ENCODE results near the gene COQ9. TPM values are rescaled to one million over a fixed set of nuclear protein-coding genes. Genes with fewer than 3 reads are reported as not detected.
"Not testable (repeated sequence)": the region's sequence is repeated elsewhere in the genome, so short reads cannot be mapped to it uniquely, and the experiment has no call there.

The COQ9 gene
- total RNA-seq, 1 donor from 2014 or later: 31.2 TPM

- DNase-seq (ENCODE audit: low spot score) (no peak), ATAC-seq (no peak)
- intact Hi-C loops (cut with DNase I): loop anchor here (2.0 kb wide), 1 partner anchor 94 kb away; no protein-coding TSS in a partner anchor
These were observed 24.1 kb upstream of the COQ9 start for GRCh38 chr16:57423152-57423551.

- ATAC-seq: no peak
- intact Hi-C loops (cut with DNase I): no loop called here
- no peak for DNase-seq (ENCODE audit: low spot score)
These were observed 22.7 kb upstream of the COQ9 start for GRCh38 chr16:57424583-57424982.

- ATAC-seq: no peak
- intact Hi-C loops (cut with DNase I): no loop called here
- no peak for DNase-seq (ENCODE audit: low spot score)
These were observed 20.9 kb upstream of the COQ9 start for GRCh38 chr16:57426356-57426755.

- ATAC-seq (no peak), DNase-seq (ENCODE audit: low spot score) (no peak)
- intact Hi-C loops (cut with DNase I): no loop called here
These were observed 20.0 kb upstream of the COQ9 start for GRCh38 chr16:57427307-57427706.

GRCh38 chr16:57427824-57428223 lies 19.5 kb upstream of the COQ9 start:
- DNase-seq (ENCODE audit: low spot score): no peak
- intact Hi-C loops (cut with DNase I): no loop called here
- ATAC-seq: no peak

- intact Hi-C loops (cut with DNase I): no loop called here
- no peak for DNase-seq (ENCODE audit: low spot score)
- ATAC-seq: no peak
These were observed 16.3 kb upstream of the COQ9 start for GRCh38 chr16:57430955-57431354.

- ATAC-seq (no peak), DNase-seq (ENCODE audit: low spot score) (no peak)
- intact Hi-C loops (cut with DNase I): no loop called here
These were observed 14.8 kb upstream of the COQ9 start for GRCh38 chr16:57432505-57432904.

- ATAC-seq: no peak
These were observed 14.3 kb upstream of the COQ9 start for GRCh38 chr16:57432989-57433388.

GRCh38 chr16:57434003-57434402 lies 13.3 kb upstream of the COQ9 start:
- no peak for DNase-seq (ENCODE audit: low spot score)
- intact Hi-C loops (cut with DNase I): no loop called here
- no peak for ATAC-seq

More at GRCh38 chr16:57432989-57433388, 14.3 kb upstream of the COQ9 start:
- no peak for DNase-seq (ENCODE audit: low spot score)
- intact Hi-C loops (cut with DNase I): no loop called here

GRCh38 chr16:57435838-57436237 lies 11.4 kb upstream of the COQ9 start:
- no peak for DNase-seq (ENCODE audit: low spot score)
- intact Hi-C loops (cut with DNase I): no loop called here
- ATAC-seq: no peak

- DNase-seq (ENCODE audit: low spot score); intact Hi-C loops (cut with DNase I); ATAC-seq: not testable (repeated sequence)
These were observed 7.3 kb upstream of the COQ9 start for GRCh38 chr16:57439947-57440346.

- DNase-seq (ENCODE audit: low spot score); ATAC-seq; intact Hi-C loops (cut with DNase I): not testable (repeated sequence)
These were observed 6.7 kb upstream of the COQ9 start for GRCh38 chr16:57440551-57440950.

GRCh38 chr16:57444711-57445110 lies 2.6 kb upstream of the COQ9 start:
- DNase-seq (ENCODE audit: low spot score) (no peak), ATAC-seq (no peak)
- intact Hi-C loops (cut with DNase I): no loop called here

GRCh38 chr16:57445510-57445909 lies 1.8 kb upstream of the COQ9 start:
- intact Hi-C loops (cut with DNase I): no loop called here
- DNase-seq (ENCODE audit: low spot score) (no peak), ATAC-seq (no peak)

GRCh38 chr16:57446531-57447185 lies 621 bp upstream of the COQ9 start:
- intact Hi-C loops (cut with DNase I): no loop called here
- peak; percentile 66 for DNase-seq (ENCODE audit: low spot score)

GRCh38 chr16:57452021-57452420 lies 4.7 kb downstream of the COQ9 start:
- intact Hi-C loops (cut with DNase I): no loop called here
- DNase-seq (ENCODE audit: low spot score): no peak
- no peak for ATAC-seq

More at GRCh38 chr16:57446531-57447185, 621 bp upstream of the COQ9 start:
- peak; percentile 51 for ATAC-seq

GRCh38 chr16:57462209-57462977 lies 15.1 kb downstream of the COQ9 start, which contains the start of gene POLR2C:
Gene POLR2C (plus strand): TSS chr16:57462679. CDS start chr16:57462725, 46 bp downstream.
- peak; percentile 95 for ATAC-seq
- intact Hi-C loops (cut with DNase I): no loop called here
- peak; percentile 92 for DNase-seq (ENCODE audit: low spot score)

- DNase-seq (ENCODE audit: low spot score) (no peak), ATAC-seq (peak; percentile 50)
- intact Hi-C loops (cut with DNase I): no loop called here
These were observed 15.7 kb downstream of the COQ9 start for GRCh38 chr16:57462978-57463362.

GRCh38 chr16:57464523-57464922 lies 17.2 kb downstream of the COQ9 start:
- no peak for DNase-seq (ENCODE audit: low spot score)
- intact Hi-C loops (cut with DNase I): no loop called here
- ATAC-seq: no peak

GRCh38 chr16:57468346-57468745 lies 21.1 kb downstream of the COQ9 start:
- DNase-seq (ENCODE audit: low spot score): no peak
- ATAC-seq: no peak
- intact Hi-C loops (cut with DNase I): loop anchor here (5.0 kb wide), 1 partner anchor 49 kb away; no protein-coding TSS in a partner anchor
